ENCODE measurements around the gene CYLC2.

CYLC2 gene

DNA sequence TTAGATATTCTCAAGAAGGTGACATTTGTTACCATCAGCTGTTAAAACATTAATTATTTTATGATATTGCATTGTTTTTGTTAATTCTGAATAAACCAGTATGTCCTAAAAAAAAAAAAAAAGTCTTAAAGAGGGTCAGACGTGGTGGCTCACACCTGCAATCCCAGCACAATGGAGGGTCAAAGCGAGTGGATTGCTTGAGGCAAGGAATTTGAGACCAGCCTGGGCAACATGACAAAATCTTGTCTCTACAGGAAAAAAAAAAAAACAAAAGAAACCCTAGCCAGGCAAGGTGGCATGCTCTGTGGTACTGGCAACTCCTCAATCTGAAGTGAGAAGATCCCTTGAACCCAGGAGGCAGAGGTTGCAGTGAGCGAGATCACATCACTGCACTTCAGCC is 46.8 kb downstream of the CYLC2 start:
- no peak overlapping the region for H3K4me3 ChIP-seq (ENCODE audit: low read length)
- no peak for TF ChIP-seq CTCF (IDR thresholded peaks at IDR 0.05; ENCODE audit: insufficient read depth, low read depth, low read length, missing control alignments)

More for the DNA sequence above, 46.8 kb downstream of the CYLC2 start:
- no peak for DNase-seq (ENCODE audit: low read depth)

All from epithelial cell of esophagus (primary cell).